Measurements from ENCODE around the gene BIN1.

BIN1 gene

GRCh38 chr2:127053731-127054603 is 53.0 kb downstream of the BIN1 start:
- DNase-seq (ENCODE audit: low spot score): no peak
- POLR2A ChIA-PET (ENCODE audit: low non-redundant PET): no interaction called here
- CTCF ChIA-PET: interaction anchor here (0.6 kb wide), 2 partner anchors 98 to 143 kb away, joined by 4 to 5 read pairs; no protein-coding TSS in a partner anchor

GRCh38 chr2:127052771-127053691 is 53.9 kb downstream of the BIN1 start:
- no peak for TF ChIP-seq CTCF (conservative IDR thresholded peaks at IDR 0.05; ENCODE audit: low read depth)
- CTCF ChIA-PET: interaction anchor here (0.6 kb wide), 3 partner anchors 98 to 1269 kb away, joined by 3 to 5 read pairs (median 4); no protein-coding TSS in a partner anchor
- no peak for DNase-seq (ENCODE audit: low spot score)
- POLR2A ChIA-PET (ENCODE audit: low non-redundant PET): no interaction called here
- H3K27ac ChIP-seq: peak overlapping the region; percentile 14

More at GRCh38 chr2:127053731-127054603, 53.0 kb downstream of the BIN1 start:
- no peak overlapping the region for H3K27ac ChIP-seq
- no peak for TF ChIP-seq CTCF (conservative IDR thresholded peaks at IDR 0.05; ENCODE audit: low read depth)

GRCh38 chr2:127052057-127052770 is 54.7 kb downstream of the BIN1 start:
- no peak for TF ChIP-seq CTCF (conservative IDR thresholded peaks at IDR 0.05; ENCODE audit: low read depth)
- DNase-seq (ENCODE audit: low spot score): no peak
- H3K27ac ChIP-seq: peak overlapping the region; percentile 14
- CTCF ChIA-PET: interaction anchor here (0.6 kb wide), 1 partner anchor 136 kb away, joined by 5 read pairs; no protein-coding TSS in a partner anchor
- POLR2A ChIA-PET (ENCODE audit: low non-redundant PET): no interaction called here

GRCh38 chr2:127051116-127052056 is 55.6 kb downstream of the BIN1 start:
- TF ChIP-seq CTCF (conservative IDR thresholded peaks at IDR 0.05; ENCODE audit: low read depth): no peak
- CTCF ChIA-PET: interaction anchor here (1.2 to 1.5 kb wide), 2 partner anchors 18 to 80 kb away, joined by 3 read pairs; no protein-coding TSS in a partner anchor
- POLR2A ChIA-PET (ENCODE audit: low non-redundant PET): no interaction called here
- DNase-seq (ENCODE audit: low spot score): no peak
- H3K27ac ChIP-seq: peak overlapping the region; percentile 14; the same call in 1 of the 2 replicates

- H3K27ac ChIP-seq: no peak overlapping the region
- ChIA-PET CTCF (interaction anchor here (0.6 to 1.5 kb wide), 7 partner anchors 9 to 172 kb away, joined by 3 to 4 read pairs (median 3); no protein-coding TSS in a partner anchor), POLR2A (ENCODE audit: low non-redundant PET) (no interaction called here)
- TF ChIP-seq CTCF (conservative IDR thresholded peaks at IDR 0.05; ENCODE audit: low read depth): no peak
- no peak for DNase-seq (ENCODE audit: low spot score)
Measured at GRCh38 chr2:127050803-127051115, 56.2 kb downstream of the BIN1 start.
